PC-9 (cell line): ENCODE data around the gene SULT2A1.

Experiments used
- EZH2 ChIP-seq: fragments of 200-600 bp; sonication (generic); IDR thresholded peaks from 2 replicates; pipeline ENCODE4 v1.8.0; 2017; ENCODE audit warnings: antibody characterized with exemption, low read depth
- TF ChIP-seq, protein P1 (sequence below): fragments of 200-600 bp; sonication (generic); conservative IDR thresholded peaks from 2 replicates; pipeline ENCODE4 v1.6.1; 2017; ENCODE audit warnings: mixed run types, antibody characterized with exemption, mild to moderate bottlenecking, moderate library complexity

DNA sequence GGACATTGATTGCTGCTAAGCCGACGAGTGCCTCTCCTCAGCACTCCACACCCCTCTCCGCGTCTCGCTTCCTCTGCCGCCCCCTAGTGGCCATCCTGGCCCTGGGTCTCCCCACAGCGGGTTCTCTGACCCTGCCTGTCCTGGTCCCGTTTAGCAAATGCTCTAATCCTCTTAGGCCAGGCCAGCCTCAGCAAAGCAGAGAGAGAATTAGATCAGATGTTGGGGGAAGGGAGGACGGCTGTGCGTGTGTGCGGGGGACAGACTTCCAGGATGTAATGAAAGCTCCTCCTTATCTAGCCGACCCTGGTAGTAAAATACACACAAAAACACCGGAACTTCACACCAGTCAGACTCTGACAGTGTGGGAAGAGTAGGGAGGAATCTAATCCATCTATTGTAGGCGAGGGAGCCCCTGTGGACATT lies 22.6 kb downstream of the SULT2A1 start:
- TF ChIP-seq EZH2 = no peak
- TF ChIP-seq, protein P1, sequence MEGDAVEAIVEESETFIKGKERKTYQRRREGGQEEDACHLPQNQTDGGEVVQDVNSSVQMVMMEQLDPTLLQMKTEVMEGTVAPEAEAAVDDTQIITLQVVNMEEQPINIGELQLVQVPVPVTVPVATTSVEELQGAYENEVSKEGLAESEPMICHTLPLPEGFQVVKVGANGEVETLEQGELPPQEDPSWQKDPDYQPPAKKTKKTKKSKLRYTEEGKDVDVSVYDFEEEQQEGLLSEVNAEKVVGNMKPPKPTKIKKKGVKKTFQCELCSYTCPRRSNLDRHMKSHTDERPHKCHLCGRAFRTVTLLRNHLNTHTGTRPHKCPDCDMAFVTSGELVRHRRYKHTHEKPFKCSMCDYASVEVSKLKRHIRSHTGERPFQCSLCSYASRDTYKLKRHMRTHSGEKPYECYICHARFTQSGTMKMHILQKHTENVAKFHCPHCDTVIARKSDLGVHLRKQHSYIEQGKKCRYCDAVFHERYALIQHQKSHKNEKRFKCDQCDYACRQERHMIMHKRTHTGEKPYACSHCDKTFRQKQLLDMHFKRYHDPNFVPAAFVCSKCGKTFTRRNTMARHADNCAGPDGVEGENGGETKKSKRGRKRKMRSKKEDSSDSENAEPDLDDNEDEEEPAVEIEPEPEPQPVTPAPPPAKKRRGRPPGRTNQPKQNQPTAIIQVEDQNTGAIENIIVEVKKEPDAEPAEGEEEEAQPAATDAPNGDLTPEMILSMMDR = peak; percentile 99
